Measurements from ENCODE around the gene TRUB2.

The TRUB2 gene

DNA sequence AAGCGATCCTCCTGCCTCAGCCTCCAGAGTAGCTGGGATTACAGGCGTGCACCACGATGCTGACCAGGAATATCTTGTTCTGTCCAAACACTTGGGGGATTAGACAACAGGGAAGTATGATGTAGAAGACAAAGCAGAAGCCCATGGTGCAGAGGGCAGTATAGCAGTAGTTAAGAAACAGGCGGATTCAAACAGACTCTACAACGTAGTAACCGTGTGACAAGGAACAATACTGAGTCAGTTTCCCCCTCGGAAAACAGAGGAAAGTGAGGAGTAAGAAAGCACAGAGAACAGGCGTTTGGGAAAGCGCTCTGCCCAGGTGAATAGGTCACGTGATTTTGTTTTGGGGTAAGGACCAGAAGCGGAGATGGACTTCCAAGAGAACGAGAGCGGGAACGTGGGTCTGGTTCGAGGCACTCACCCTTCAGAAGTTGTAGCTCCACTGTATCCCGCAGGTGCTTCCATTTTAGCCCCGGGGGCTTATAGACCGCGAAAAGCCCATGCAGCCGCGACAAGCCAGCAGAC is 306 bp downstream of the TRUB2 start:
- Histone ChIP-seq H3K4me3 (peak overlapping the region; percentile 83 to 91), H3K27me3 (no peaks in the 10 kb centered on the region), H3K27ac (peak overlapping the region; percentile 80 to 83), H3K36me3 (peaks cover 12 to 60% (median 25%) of the 10 kb centered on the region in 3 donors), H3K4me1 (peaks cover 0 to 36% (median 20%) of the 10 kb centered on the region in 4 donors), H3K9me3 (no peaks in the 10 kb centered on the region)
- intact Hi-C loops (cut with DNase I; ENCODE audit: low total_unique reads): no loop called here
- DNase-seq: no peak
- TF ChIP-seq, protein P1, sequence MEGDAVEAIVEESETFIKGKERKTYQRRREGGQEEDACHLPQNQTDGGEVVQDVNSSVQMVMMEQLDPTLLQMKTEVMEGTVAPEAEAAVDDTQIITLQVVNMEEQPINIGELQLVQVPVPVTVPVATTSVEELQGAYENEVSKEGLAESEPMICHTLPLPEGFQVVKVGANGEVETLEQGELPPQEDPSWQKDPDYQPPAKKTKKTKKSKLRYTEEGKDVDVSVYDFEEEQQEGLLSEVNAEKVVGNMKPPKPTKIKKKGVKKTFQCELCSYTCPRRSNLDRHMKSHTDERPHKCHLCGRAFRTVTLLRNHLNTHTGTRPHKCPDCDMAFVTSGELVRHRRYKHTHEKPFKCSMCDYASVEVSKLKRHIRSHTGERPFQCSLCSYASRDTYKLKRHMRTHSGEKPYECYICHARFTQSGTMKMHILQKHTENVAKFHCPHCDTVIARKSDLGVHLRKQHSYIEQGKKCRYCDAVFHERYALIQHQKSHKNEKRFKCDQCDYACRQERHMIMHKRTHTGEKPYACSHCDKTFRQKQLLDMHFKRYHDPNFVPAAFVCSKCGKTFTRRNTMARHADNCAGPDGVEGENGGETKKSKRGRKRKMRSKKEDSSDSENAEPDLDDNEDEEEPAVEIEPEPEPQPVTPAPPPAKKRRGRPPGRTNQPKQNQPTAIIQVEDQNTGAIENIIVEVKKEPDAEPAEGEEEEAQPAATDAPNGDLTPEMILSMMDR (IDR thresholded peaks at IDR 0.05): no peak

DNA sequence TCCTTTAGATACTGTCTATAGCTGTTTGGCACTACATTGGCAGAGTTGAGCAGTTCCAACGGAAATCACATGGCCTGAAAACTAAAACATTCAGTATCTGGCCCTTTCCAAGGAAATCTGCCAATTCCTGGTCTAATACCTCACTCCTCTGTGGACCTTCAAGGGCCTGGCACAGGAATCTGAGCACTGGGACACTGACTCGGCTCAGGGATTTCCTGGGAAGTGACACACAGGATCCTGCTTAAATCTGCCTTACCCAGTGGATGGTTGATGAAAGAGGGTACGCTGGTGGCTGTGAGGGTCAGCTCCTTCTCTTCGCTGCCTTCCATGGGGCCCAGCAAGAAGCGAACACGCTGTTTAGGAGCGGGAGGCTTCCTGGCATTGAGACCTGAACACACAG is 904 bp downstream of the TRUB2 start:
- Histone ChIP-seq H3K9me3 (no peaks in the 10 kb centered on the region), H3K4me1 (peaks cover 0 to 36% (median 20%) of the 10 kb centered on the region in 4 donors), H3K4me3 (peak overlapping the region; percentile 83 to 91), H3K27ac (no peak overlapping the region), H3K27me3 (no peaks in the 10 kb centered on the region), H3K36me3 (peaks cover 18 to 60% (median 25%) of the 10 kb centered on the region in 3 donors)
- DNase-seq: no peak
- intact Hi-C loops (cut with DNase I; ENCODE audit: low total_unique reads): no loop called here
- TF ChIP-seq, protein P1 (IDR thresholded peaks at IDR 0.05): no peak

DNA sequence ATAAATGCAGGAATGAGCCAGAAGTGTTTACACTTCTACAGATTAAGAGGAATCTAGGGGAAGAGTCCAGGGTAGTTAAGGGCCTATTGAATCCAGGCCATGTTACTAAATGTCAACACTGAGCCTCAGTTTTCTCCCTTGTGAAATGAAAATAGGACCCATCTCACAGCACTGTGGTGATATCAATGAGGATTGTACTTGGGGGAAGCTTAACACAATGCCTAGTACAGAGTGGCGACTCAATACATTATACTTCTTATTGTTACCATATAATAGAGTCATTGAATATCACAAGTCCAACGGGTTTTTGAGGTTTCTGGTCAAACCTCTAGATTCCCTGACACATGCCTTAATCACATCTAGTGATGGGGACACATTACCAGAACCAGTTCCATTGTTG is 4.6 kb downstream of the TRUB2 start:
- H3K27ac ChIP-seq: no peak overlapping the region
- H3K4me3 ChIP-seq: no peak overlapping the region
- TF ChIP-seq, protein P1 (IDR thresholded peaks at IDR 0.05): no peak
- peaks cover 27 to 82% (median 38%) of the 10 kb centered on the region in 3 donors for H3K36me3 ChIP-seq
- H3K9me3 ChIP-seq: no peaks in the 10 kb centered on the region
- DNase-seq: no peak
- peaks cover 0 to 14% (median 5%) of the 10 kb centered on the region in 4 donors for H3K4me1 ChIP-seq
- no peaks in the 10 kb centered on the region for H3K27me3 ChIP-seq
- intact Hi-C loops (cut with DNase I; ENCODE audit: low total_unique reads): no loop called here

DNA sequence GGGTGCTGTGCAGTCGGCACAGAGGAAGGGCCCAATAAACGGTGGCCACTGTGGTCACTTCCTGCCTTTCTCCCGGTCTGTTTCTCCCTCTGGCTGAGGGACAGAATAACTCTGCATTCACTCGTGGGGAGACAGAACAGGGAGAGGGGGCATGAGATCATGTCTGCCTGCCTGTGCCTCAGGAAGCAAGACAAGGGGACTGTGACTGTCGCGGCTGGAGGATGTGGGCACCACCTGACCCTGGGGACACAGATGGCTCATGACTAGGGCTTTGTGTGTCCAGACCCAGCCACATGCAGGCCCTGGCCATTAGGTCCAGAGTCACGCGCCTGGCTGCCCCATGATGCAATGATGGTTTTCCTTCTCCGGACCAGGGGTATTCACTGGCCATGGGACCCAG is 5.8 kb downstream of the TRUB2 start:
- TF ChIP-seq, protein P1 (IDR thresholded peaks at IDR 0.05): no peak
- no peak for DNase-seq
- no peak overlapping the region for H3K4me3 ChIP-seq
- intact Hi-C loops (cut with DNase I; ENCODE audit: low total_unique reads): no loop called here
- no peak overlapping the region for H3K27ac ChIP-seq
- no peaks in the 10 kb centered on the region for H3K27me3 ChIP-seq
- peaks cover 0 to 8% (median 3%) of the 10 kb centered on the region in 4 donors for H3K4me1 ChIP-seq
- H3K9me3 ChIP-seq: no peaks in the 10 kb centered on the region
- peaks cover 27 to 86% (median 41%) of the 10 kb centered on the region in 3 donors for H3K36me3 ChIP-seq

DNA sequence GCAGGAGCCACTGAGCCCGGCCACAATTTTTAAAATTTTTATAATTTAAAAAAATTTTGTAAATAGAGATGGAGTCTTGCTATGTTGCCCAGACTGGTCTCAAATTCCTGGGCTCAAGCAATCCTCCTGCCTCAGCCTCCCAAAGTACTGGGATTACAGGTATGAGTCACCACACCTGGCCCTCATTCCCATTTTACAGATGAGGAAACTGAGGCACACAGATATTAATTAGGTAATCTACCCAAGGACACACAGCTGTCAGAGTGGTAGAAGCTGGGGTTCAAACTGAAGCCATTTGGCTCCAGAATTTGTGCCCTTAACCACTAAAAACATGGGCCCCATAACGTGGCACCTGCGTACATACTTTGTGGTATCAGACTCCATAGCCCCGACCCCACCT is 7.5 kb downstream of the TRUB2 start:
- no peak for DNase-seq
- Histone ChIP-seq H3K27ac (no peak overlapping the region), H3K4me1 (no peaks in the 10 kb centered on the region), H3K9me3 (no peaks in the 10 kb centered on the region), H3K27me3 (no peaks in the 10 kb centered on the region), H3K4me3 (no peak overlapping the region), H3K36me3 (peaks cover 42 to 91% (median 58%) of the 10 kb centered on the region in 3 donors)
- intact Hi-C loops (cut with DNase I; ENCODE audit: low total_unique reads): no loop called here
- TF ChIP-seq, protein P1 (IDR thresholded peaks at IDR 0.05): no peak

DNA sequence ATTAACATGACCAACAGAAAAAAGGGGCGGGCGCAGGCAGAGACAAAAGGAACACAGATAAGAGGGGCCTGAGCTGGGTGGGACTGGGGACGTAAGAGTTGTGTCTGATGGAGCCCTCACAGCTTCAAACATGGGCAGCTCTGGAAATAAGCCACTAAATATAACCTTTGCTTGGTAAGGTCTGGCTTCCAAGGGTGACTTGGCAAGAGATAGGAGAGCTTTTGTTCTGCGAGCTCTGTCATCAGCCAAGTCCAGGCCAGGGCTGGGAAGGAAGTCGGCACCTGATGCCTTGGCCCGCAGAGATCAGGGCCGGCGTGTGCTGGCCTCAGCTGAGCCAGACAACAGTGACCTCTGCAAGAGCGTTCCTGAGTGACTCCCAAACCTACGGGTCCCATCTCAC is 11.8 kb downstream of the TRUB2 start:
- Histone ChIP-seq H3K4me3 (no peak overlapping the region), H3K36me3 (peaks cover 32 to 75% (median 58%) of the 10 kb centered on the region in 3 donors), H3K27ac (no peak overlapping the region), H3K27me3 (no peaks in the 10 kb centered on the region), H3K9me3 (no peaks in the 10 kb centered on the region), H3K4me1 (peaks cover 0 to 11% (median 0%) of the 10 kb centered on the region in 4 donors)
- no peak for DNase-seq
- intact Hi-C loops (cut with DNase I; ENCODE audit: low total_unique reads): no loop called here
- TF ChIP-seq, protein P1 (IDR thresholded peaks at IDR 0.05): no peak

Data from tibial artery (tissue), 4 donors.